Pons (tissue), 1 donor: ENCODE data around the gene MRNIP.
A peak's percentile ranks its signal among the peaks of the same experiment; 100 is the strongest.

Experiments
- DNase-seq: peaks from one replicate; pipeline ENCODE4 v3.0.0-alpha.2; 2016; ENCODE audit warnings: low spot score

MRNIP gene

DNA sequence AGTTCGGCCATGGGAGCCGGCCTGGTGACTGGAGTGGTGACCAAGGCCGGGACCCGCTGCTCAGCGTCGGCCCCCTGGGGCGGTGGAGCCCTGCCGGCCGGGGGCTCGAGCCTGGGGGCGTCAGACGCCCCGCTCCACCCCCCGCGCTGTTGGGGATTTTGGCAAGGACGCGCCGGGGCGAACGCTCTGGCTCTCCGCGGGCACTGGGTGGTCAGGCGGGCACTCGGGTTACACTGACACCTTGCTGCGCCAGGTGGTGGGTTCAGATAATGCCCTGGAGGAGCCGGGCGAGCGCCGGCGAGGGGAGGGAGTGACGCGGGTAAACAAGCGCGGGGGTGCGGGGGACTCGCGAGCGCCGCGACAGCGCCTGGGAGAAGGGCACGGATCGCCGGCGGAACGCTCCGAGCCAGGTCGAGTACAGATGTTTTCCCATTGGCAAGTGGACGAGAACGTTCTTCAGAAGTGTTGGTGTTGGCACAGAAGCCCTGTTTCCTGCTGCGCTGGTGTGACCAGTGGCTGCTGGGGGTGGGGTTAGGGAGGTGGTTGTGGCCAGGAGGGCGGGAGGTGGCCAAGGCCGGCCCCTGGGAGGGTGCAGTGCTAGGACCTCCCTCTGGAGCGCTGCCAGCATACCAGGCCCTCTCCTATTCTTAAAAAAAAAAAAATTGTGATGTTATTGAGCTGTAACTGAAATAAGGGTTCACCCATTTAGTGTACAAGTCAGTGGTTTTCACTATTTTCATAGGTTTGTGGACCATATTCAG lies 37.1 kb downstream of the MRNIP start:
- peak; percentile 93 for DNase-seq

DNA sequence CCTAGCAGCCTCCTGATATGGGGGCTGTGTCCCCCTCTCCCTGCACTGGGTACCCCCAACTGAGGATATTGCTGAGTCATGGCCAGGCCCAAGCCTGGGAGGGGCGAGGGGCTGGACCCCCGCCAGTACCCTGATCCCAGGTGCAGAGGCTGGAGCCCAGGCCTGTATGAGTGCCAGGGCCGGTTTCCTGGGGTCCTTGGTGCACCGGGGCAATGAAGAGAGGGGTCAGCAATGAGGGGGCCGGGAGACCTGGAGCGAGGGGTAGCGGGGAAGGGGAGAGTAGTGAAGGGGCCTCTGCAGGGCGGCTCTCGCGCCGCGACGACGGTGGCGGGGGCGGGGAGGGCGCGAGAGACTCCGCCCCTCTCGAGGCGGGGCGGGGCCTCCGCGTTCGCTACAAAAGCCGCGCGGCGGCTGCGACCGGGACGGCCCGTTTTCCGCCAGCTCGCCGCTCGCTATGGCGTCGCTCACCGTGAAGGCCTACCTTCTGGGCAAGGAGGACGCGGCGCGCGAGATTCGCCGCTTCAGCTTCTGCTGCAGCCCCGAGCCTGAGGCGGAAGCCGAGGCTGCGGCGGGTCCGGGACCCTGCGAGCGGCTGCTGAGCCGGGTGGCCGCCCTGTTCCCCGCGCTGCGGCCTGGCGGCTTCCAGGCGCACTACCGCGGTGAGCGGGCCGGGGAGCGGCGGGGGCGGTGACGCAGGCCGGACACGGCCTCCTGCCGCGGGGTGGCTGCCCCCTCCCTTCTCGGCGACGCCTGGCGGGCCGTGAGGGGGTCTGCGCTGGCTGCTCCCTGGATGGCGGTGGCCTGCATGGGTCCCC lies 37.9 kb downstream of the MRNIP start, which contains the start of gene SQSTM1:
TSS of gene SQSTM1 (plus strand) at position 423 of the 815 bp plus-strand sequence. CDS start at position 455, 32 bp downstream.
- DNase-seq: peak; percentile 81

DNA sequence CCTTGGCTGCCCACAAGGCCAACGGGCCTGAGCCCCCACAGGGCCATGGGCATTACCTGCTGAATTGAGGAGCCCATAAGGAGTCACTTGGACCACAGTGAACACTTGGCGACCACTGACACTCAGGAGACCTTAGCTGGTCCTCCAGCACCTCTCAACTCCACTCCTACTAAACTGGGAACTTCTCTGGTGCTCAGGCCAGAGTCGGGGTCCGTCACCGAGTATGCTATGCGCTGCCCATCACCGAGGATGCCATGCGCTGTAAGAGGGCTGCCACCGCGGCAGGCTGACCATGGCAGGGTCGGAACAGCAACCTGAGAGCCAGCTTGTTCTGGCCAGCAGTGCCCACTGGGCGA lies 38.5 kb downstream of the MRNIP start:
- no peak for DNase-seq

DNA sequence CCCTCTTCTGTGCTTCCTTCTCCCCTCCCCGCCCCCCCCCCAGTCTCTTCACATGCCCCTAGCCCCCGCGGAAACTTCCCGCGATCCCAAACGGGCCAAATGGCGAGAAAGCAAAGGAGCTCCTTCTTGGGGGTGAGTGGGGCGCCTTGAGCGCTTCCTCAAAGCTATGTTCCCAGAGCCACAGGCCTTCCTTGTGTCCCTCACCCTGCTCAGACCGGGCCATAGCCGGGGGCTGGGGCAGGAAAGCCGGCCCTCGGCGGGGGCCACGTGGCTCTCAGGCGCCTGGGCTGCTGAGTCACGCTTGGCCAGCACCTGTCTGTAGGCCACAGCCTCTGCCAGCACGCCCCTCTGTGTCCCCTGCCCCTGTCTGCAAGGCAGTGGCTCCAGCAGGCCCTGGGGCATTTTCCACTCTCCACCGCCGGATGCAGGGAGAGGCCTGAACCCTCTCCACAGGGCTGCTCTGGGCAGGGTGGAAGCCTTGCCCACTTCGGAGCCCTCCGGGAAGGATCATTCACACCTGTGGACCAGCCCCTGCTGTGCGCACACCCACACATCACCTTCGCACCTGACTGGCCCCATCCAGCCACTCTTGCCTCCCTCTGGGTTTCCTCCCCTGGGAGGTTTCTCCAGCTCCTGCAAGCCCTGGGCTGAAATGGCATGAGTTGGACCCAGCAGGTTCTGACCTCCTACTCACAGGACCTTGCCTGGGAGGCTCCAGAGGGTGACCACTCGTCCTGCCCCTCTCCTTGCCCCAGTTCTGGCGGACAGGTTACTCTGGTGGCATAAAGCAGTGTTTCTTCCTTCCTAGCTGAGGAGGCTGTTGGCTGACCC lies 39.1 kb downstream of the MRNIP start:
- peak; percentile 62 for DNase-seq

DNA sequence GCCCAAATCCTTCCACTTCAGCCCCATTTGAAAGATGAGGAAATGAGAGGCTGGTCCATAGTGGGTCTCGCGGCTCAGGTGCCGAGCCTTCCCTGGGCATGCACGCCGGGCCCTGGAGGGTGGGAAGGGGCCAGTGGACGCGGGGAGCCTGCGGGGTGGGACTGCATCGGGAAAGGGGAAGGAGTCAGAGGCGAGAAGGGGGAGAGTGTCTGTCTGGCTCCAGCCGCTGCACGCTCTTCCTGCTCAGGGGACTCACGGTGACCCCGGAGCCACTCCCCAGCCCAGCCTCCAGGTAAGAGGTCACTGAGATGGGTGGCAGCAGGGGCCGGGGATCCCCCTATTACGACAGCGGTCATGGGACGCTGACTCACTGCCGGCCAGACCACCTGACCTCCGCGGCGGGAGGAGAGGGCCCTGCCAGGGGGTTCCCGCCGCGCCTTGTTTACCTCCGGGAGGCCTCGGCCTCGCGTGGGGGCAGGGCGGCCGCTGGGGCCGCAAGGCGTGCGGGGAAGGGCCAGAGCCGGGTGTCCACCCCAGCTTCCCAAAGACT lies 39.8 kb downstream of the MRNIP start:
- DNase-seq: peak; percentile 93

DNA sequence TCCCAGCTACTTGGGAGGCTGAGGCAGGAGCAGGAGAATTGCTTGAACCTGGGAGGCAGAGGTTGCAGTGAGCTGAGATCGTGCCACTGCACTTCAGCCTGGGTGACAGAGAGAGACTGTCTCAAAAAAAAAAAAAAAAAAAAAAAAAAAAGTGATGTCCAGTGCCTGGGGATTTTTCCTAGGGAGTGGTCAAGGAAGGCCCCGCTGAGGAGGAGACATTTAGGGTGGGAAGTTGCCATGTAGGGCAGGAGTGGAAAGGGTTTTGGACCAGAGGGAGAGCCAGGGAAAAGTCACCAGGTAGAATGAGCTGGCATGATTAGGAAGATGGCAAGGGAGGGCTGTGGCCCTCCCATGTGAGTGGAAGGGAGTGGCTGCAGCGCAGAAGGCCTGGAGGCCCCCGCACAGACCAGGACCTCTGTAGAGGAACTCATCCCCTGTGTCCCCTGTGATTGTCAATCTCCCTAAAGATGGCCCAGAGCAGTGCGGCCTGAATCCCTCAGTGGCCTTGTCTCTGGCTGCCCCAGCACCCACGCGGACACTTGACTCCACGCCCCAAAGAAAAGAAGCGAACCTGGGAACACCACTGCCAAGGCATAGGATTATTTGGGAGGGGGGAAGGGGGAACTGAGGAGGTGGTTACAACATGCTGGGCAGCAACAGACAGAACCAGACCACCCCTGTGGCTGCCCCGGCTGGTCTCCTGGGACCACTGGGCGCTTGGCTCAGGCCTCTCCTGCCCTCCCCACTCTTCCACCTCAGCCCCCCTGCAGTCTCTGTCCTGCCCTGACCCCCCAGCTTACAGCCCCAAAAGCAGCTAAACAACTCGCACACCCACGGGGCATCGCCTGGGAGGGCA lies 40.5 kb downstream of the MRNIP start:
- DNase-seq: no peak

DNA sequence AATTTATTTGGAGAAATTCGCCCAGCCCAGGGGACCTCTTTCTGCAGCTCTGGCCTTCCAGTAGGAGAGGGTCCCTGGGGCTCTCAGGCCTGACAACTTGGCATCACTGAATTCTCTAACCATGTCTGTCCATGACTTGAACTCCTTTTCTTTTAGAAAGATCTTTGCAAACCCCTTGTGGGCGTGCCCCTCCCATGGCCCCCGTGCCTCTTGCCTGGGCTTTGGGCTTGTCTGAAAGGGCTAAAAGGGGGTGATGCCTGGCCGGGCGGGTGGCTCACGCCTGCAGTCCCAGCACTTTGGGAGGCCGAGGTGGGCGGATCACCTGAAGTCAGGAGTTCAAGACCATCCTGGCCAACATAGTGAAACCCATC lies 41.2 kb downstream of the MRNIP start:
- no peak for DNase-seq

DNA sequence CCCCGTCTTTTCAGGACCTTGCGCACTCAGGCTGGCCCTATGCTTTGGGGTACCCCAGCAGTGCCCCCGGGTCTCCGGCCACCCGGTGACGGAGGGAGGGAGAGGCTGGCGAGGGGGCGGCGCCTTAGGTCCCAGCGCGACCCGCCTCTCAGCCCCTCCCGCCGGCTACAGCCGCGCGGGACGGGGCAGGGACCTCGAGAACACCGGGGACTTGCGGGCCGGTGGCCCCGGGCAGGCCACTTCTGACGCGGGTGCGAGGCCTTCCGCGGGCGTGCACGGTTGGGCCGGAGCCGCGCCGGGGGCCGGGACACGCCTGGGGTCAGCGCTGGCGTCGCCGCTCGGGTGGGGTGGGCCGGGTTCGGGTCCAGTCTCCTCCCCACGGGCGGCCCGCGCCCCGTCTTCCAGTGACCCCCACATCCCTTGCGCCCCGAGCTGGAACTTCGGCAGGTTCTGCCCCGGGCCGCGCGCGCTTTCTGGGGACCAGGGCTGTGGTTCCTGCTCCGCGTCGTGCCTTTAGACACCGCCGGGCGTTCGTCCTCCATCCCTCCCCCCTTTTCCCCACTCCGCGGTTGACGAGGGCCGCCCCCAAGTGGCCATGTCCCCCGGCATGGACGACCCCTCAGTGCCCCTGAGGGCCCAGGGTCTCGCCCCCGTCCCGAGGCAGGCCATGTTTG lies 41.7 kb downstream of the MRNIP start:
- no peak for DNase-seq

DNA sequence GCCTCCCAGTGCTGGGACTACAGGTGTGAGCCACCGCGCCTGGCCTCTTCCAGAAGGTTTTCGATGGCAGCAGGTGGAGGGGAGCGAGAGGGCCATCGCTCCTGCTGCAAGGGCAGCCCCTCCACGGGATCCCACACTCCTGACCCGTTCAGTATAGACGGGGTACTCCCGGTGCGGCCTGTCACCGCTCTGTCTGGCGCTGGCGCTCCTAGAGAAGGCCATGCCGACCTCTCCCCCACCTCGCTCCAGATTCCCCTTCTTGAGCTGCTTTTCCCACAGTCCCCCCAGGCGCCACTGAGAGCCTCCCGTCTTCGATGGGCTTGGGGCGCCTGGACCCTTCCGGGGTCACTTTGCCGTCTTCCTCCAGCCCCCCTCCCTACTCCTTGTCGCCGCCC lies 42.2 kb downstream of the MRNIP start:
- no peak for DNase-seq

DNA sequence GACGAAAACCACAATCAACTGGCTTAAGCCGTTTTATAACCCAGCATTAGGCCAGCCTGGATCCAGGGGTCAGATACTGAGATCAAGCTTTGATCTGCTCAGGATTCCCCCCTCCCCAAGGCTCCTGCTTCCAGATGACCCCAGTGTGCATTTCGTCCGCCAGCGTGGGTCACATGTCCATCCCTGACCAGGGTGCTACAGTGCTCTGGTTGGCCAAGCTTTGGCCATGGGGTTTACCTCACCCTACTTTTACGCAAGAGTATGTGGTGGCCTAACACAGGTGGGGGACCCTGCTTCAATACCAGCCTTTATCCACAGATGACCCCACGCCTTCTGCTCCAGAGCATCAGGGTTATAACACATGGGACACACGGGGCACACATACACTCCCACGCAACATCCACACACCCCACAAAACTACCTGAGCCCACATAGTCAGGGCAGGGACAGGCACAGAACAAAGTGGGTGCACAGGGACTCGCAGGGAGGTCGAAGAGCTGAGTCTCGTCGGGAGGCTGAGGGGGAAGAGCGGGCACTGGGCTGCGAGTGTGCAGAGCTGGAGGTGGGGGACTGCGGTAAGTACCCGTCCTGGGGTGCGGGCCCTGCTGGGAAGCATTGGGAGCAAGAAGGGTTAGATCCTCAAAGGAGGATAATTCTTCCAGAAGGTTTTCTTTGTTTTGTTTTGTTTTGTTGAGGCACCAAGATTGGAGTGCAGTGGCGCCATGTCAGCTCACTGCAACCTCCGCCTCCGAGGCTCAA lies 42.9 kb downstream of the MRNIP start:
- DNase-seq: no peak

DNA sequence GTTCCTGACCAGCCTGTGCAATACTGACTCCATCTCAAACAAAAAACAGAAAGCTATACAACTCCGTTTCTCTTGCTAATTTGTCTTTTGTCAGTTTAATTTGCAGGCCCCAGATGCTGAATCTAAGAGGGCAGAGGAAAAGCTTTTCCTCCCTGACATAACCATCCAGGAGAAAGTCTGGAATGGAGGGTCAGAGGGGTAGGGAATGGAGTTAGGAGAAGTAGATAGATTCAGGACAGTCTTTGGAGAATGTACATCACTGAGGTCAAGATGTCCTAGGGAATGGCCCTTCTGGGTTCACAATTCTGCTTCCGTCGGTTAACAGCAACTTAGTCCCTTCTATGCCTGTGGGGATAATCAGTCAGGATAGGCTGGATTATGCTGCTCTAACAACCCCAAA lies 44.5 kb downstream of the MRNIP start:
- no peak for DNase-seq

DNA sequence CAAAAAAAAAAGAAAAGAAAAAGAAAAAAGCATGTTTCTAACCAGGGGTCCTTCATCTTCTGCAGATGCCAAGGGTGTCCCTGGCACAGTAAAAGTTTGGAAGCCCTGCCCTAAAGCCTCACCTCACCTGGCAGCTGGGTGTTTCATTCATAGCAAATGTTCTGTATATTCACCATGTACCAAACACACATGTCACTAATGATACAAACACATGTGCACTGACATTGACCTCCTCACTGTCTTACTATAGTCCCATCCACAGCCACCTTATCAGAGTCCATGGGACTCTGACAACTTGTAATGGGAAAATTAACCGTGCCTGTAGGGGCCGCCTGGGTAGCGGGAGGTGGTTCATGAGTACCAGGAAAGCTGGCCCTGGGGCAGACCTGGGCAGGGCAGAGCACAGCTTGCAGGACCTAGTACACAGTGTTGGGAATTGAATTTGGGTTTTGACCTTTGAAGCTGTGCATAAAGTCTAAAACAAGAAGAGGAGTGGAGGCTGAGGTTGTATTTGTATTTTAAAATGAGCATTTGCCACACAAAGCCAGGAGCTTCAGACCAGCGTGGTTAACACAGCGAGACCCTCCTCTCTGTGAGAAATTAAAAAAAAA lies 45.5 kb downstream of the MRNIP start:
- DNase-seq: no peak

DNA sequence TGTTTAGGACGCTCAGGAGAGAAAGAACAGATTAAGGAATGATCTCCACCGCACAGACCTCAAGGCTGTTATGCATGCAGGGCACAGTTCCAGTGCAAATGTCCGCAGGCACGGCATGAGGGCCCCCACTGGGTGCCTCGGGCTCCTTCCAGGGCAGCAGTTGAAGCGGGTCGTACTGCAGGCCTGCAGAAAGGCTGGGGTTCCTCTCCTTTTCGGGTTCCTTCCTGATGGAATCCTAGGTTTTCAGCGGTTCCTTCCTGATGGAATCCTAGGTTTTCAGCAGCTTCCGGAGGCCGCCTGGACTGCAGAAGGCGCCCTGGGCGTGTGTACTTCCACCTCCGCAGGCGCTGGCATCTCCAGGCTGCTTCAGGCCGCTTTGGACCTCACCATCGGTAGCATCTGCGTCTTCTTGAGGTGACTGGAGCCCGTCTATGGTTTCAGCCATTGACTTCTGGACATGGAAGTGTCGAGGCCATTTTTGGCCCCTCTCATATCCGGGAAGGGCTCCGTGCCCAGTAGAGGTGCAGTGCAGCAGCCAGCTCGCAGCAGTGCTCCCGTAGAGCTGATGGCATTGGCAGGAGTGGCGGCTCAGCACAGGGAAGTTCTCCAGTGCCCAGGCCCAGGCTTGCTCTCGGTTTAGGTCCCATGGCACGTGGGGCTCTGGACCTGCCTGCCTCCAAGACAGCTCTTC lies 46.3 kb downstream of the MRNIP start:
- no peak for DNase-seq

DNA sequence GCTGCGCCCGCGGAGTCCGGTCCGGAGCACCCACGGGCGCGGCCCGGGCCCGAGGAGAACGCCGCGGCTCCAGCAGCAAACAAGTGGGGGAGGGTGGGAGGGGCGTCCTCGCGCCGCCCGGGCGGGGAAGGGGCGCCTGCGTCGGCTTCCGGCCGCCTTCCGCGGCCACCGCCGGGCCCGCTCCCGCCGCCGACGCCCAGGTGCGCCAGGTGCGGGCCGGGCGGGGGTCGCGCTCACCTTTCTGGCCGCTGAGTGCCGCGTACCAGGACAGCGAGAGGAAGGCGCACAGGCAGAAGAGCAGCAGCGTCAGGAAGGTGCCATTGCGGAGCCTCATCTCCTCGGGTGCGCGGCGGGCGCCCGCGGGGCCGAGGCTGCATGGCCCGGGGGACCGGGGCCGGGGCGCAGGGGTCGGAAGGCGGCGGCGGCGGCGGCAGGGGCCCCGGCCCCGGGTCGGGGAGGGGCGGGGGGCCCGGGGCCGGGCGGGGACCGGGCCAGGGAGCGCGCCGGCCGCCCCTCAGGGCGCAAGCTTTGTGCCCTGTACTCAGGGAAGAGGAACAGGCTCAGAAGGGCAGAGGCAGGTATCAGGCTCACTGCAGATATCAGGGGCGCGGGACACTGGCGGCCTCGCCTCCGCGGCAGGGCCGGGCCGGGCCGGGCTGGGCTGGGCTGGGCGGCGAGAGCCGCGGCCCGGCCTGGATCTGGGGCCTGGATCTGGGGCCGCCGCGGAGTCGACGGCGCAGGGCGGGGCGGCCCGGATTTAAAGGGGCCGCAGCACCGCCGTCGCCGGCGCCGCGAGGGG lies 52.2 kb downstream of the MRNIP start, which contains the start of gene MGAT4B:
TSS of gene MGAT4B (minus strand) at position 617 of the 799 bp plus-strand sequence. CDS start at position 334, 283 bp downstream.
- no peak for DNase-seq

DNA sequence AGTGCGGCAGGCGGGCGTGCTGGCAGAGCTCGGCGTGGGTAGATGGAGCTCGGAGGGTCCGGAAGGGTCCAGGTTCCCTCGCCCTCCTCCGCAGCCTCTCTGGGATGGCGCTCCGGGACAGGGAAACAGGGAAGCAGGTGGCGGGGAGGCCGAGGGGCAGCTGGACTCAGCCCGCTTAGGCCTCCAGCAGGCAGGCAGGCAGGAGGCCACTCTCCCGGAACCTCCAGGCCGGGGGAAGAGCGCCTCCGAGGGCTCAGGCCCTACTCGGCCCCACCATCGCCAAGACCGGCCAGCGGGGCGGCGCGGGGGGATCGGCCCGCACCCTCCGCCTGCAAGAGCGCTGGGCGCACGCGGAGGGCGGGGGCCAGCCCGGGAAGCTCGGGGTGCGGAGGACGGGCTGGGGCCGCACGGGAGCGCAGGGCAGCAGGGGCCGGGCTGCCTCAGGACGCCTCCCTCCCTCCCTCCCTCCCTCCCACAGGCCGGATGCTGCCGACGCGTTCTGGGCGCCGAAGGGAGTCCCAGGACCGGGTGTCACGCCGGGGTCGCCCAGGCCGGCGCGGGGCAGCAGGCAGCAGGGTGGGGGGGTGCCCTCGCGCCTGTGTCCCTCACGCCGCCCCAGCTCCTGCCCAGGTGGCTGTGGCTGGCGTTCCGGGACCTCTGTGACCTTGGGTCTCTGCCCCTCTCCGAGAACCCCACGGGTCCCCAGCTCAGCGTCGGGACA lies 52.9 kb downstream of the MRNIP start:
- no peak for DNase-seq

DNA sequence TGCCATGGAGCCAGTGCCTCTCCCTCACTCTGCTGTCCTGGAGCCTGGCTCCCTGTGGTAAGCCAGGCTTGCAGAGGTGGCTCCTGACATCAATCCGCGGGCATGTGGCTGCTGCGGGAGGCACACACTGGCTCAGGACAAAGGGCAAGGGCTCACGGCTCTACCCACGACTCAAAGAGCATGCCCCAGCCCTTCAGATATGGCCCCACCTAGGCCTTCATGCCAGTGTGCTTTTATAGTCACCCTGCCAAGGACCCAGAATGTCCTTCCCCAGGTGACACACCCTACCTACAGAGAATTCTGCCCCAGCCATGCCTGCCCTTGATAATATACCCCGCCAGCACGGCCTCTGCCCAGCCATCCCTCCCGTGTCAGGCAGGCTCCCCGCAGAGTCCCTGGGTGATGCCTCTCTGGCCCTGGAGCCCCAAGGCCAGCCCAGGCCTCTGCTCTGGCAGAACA lies 53.5 kb downstream of the MRNIP start:
- DNase-seq: no peak

DNA sequence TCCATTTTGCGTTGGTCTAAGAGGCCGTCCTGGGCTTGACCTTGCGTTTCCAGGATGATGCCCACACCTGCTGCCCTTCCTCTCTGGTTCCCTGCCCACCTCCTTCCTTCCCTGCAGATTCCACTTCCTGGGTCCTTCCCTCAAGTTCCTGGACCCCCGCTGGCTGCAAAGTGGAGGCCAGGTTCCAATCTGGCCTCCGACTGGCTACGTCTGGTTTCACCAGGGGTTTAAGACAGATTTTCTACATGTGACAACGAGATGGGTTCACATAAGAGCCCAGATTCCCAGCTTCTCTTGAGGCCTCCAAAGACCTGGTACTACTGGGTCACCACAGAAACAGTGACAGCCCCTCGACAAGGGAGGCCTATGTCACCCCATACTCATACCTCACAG lies 54.1 kb downstream of the MRNIP start:
- DNase-seq: no peak
